ENCODE results near the gene DMTF1. TPM values are rescaled to one million over a fixed set of nuclear protein-coding genes. Genes with fewer than 3 reads are reported as not detected.

DMTF1 gene
- total RNA-seq, 2 experiments from 2014 or later = 111 to 197 TPM

- Histone ChIP-seq H3K4me1 (ENCODE audit: insufficient read depth, low read length, poor library complexity, severe bottlenecking) (peaks cover 53% of the 10 kb centered on the region), H3K4me2 (ENCODE audit: low read length) (peak overlapping the region; percentile 83), H3K79me2 (ENCODE audit: insufficient read depth, low read depth, low read length) (peaks cover 64% of the 10 kb centered on the region), H3K27ac (ENCODE audit: low read depth, low read length, poor library complexity, severe bottlenecking) (peak overlapping the region; percentile 81), H3K4me3 (ENCODE audit: low read depth, low read length, poor library complexity, severe bottlenecking) (peak overlapping the region; percentile 93), H2AFZ (ENCODE audit: low read length) (peak overlapping the region; percentile 22; the same call in 1 of the 2 replicates), H3K36me3 (ENCODE audit: insufficient read depth, low read length) (peaks cover 50% of the 10 kb centered on the region), H3K9me3 (ENCODE audit: low read length) (no peaks in the 10 kb centered on the region), H4K20me1 (ENCODE audit: insufficient read depth, low read length) (peaks cover 47% of the 10 kb centered on the region), H3K9me2 (ENCODE audit: insufficient read depth, low read length) (no peaks in the 10 kb centered on the region)
- intact Hi-C loops (cut with micrococcal nuclease; ENCODE audit: unreplicated experiment) = loop anchor here (1.0 to 5.0 kb wide), 6 partner anchors 66 to 941 kb away; partner anchors contain the start of genes CROT, ELAPOR2 and TMEM243
- CTCF ChIA-PET (ENCODE audit: unreplicated experiment) = interaction anchor here (0.5 to 1.2 kb wide), 2 partner anchors 66 to 1067 kb away, joined by 3 to 8 read pairs; partner anchors contain the start of gene TMEM243
- POLR2A ChIA-PET = interaction anchor here (0.6 to 10.6 kb wide), 24 partner anchors 9 to 842 kb away, joined by 3 to 192 read pairs (median 4); partner anchors contain the start of genes ADAM22, CROT, ELAPOR2 and TMEM243
- DNase-seq (ENCODE audit: low spot score) = peak; percentile 39
- TSS peak; percentile 58 for BruUV-seq (replicated peaks)
- TF ChIP-seq CTCF (conservative IDR thresholded peaks at IDR 0.05; ENCODE audit: low read length) = no peak
- TF ChIP-seq EZH2phosphoT487 (IDR thresholded peaks at IDR 0.05; ENCODE audit: borderline replicate concordance, low read depth, low read length) = no peak
Measured at GRCh38 chr7:87152897-87153641, 816 bp downstream of the DMTF1 start.

- peak overlapping the region; percentile 81 for H3K27ac ChIP-seq (ENCODE audit: low read depth, low read length, poor library complexity, severe bottlenecking)
Measured at GRCh38 chr7:87154166-87154565, 1.9 kb downstream of the DMTF1 start.

More at GRCh38 chr7:87154166-87154565, 1.9 kb downstream of the DMTF1 start:
- H3K4me1 ChIP-seq (ENCODE audit: insufficient read depth, low read length, poor library complexity, severe bottlenecking) = peaks cover 61% of the 10 kb centered on the region
- peak; percentile 30 for DNase-seq (ENCODE audit: low spot score)
- peak overlapping the region; percentile 93 for H3K4me3 ChIP-seq (ENCODE audit: low read depth, low read length, poor library complexity, severe bottlenecking)
- BruUV-seq (replicated peaks) = no TSS peak
- peaks cover 57% of the 10 kb centered on the region for H3K36me3 ChIP-seq (ENCODE audit: insufficient read depth, low read length)
- intact Hi-C loops (cut with micrococcal nuclease; ENCODE audit: unreplicated experiment) = loop anchor here (5.0 kb wide), 4 partner anchors 83 to 942 kb away; partner anchors contain the start of gene CROT
- ChIA-PET POLR2A (interaction anchor here (0.7 to 10.6 kb wide), 19 partner anchors 10 to 720 kb away, joined by 3 to 192 read pairs (median 5); partner anchors contain the start of genes CROT and TMEM243), CTCF (ENCODE audit: unreplicated experiment) (interaction anchor here (1.2 to 1.5 kb wide), 2 partner anchors 61 to 65 kb away, joined by 3 to 5 read pairs; partner anchors contain the start of gene TMEM243)
- TF ChIP-seq EZH2phosphoT487 (IDR thresholded peaks at IDR 0.05; ENCODE audit: borderline replicate concordance, low read depth, low read length) (no peak), CTCF (conservative IDR thresholded peaks at IDR 0.05; ENCODE audit: low read length) (no peak)
- H3K79me2 ChIP-seq (ENCODE audit: insufficient read depth, low read depth, low read length) = peaks cover 75% of the 10 kb centered on the region
- H3K4me2 ChIP-seq (ENCODE audit: low read length) = peak overlapping the region; percentile 83
- H2AFZ ChIP-seq (ENCODE audit: low read length) = no peak overlapping the region
- H3K9me3 ChIP-seq (ENCODE audit: low read length) = no peaks in the 10 kb centered on the region
- no peaks in the 10 kb centered on the region for H3K9me2 ChIP-seq (ENCODE audit: insufficient read depth, low read length)
- peaks cover 56% of the 10 kb centered on the region for H4K20me1 ChIP-seq (ENCODE audit: insufficient read depth, low read length)
